HEK293 (cell line): Measurements from ENCODE around the gene JADE3.
A peak's percentile ranks its signal among the peaks of the same experiment; 100 is the strongest.
"Not testable (repeated sequence)": the region's sequence is repeated elsewhere in the genome, so short reads cannot be mapped to it uniquely, and the experiment has no call there.

ENCODE experiments used
- CTCF ChIA-PET: fragments of 350-600 bp; formaldehyde crosslinking; extraction: SDS; loops from one replicate; lab custom pipeline; 2021; ENCODE audit warnings: antibody characterized with exemption; lab: Yijun Ruan, JAX
- POLR2A ChIA-PET: fragments of 300-600 bp; formaldehyde crosslinking; extraction: SDS; loops from one replicate; lab custom pipeline; 2020; ENCODE audit warnings: antibody characterized with exemption, inconsistent platforms; lab: Yijun Ruan, JAX
- H3K27ac ChIP-seq: fragments of 200-500 bp; sonication (Bioruptor generic); 2 replicates; pipeline ENCODE4 v1.5.1; 2014; ENCODE audit warnings: low read depth, low read length, control low read depth, inconsistent platforms; ENCODE audit errors: extremely low read depth
- H3K36me3 ChIP-seq, 2 experiments: fragments of 200-500 bp in 1 of 2; sonication (Bioruptor generic) in 1 of 2; 1 replicate in 1 of 2; 2 replicates in 1 of 2; pipeline ENCODE4 v1.5.1; 2014 to 2017; ENCODE audit warnings: inconsistent platforms in 2 of 2, low read length in 2 of 2; ENCODE audit not compliant: control insufficient read depth in 2 of 2, insufficient read depth in 1 of 2
- H3K4me1 ChIP-seq: fragments of 200-500 bp; sonication (Bioruptor generic); 2 replicates; pipeline ENCODE4 v1.5.1; 2014; ENCODE audit warnings: mild to moderate bottlenecking, low read length, inconsistent platforms; ENCODE audit not compliant: control insufficient read depth, insufficient read depth
- H3K4me3 ChIP-seq: 2 replicates; pipeline ENCODE4 v1.5.1; 2011; ENCODE audit warnings: low read depth, mild to moderate bottlenecking, control low read depth, low read length, moderate library complexity
- H3K9me3 ChIP-seq: fragments of 200-500 bp; sonication (Bioruptor generic); 2 replicates; pipeline ENCODE4 v1.5.1; 2014; ENCODE audit warnings: low read depth, low read length, inconsistent platforms; ENCODE audit not compliant: control insufficient read depth, insufficient read depth
- GFI1B ChIP-seq: fragments of 450-650 bp; formaldehyde crosslinking; IDR thresholded peaks from 2 replicates; pipeline ENCODE4 v1.5.1; 2016; ENCODE audit warnings: missing biosample characterization, missing genetic modification characterization
- INSM2 ChIP-seq: fragments of 450-650 bp; formaldehyde crosslinking; IDR thresholded peaks from 2 replicates; pipeline ENCODE4 v1.5.1; 2016; ENCODE audit warnings: missing biosample characterization, missing genetic modification characterization
- KLF16 ChIP-seq: fragments of 450-650 bp; formaldehyde crosslinking; IDR thresholded peaks from 2 replicates; pipeline ENCODE4 v1.5.1; 2017; ENCODE audit warnings: missing biosample characterization, missing genetic modification characterization
- KLF7 ChIP-seq: fragments of 450-650 bp; formaldehyde crosslinking; IDR thresholded peaks from 2 replicates; pipeline ENCODE4 v1.5.1; 2016; ENCODE audit warnings: missing biosample characterization, missing genetic modification characterization, borderline replicate concordance
- PRDM1 ChIP-seq: fragments of 450-650 bp; formaldehyde crosslinking; IDR thresholded peaks from 2 replicates; pipeline ENCODE4; 2016; ENCODE audit warnings: missing biosample characterization, missing genetic modification characterization
- SETDB1 ChIP-seq: IDR thresholded peaks from one replicate; pipeline ENCODE4 v1.6.1; 2017; ENCODE audit warnings: mild to moderate bottlenecking, low read length, moderate library complexity, mixed read lengths; ENCODE audit not compliant: insufficient read length
- SP7 ChIP-seq: fragments of 450-650 bp; formaldehyde crosslinking; IDR thresholded peaks from 2 replicates; pipeline ENCODE4 v1.5.1; 2016; ENCODE audit warnings: missing biosample characterization, missing genetic modification characterization
- TCF7L2 ChIP-seq: IDR thresholded peaks from 2 replicates; pipeline ENCODE4 v1.6.1; 2011; ENCODE audit warnings: low read depth, mild to moderate bottlenecking, inconsistent platforms, low read length, moderate library complexity, borderline replicate concordance
- ZBTB21 ChIP-seq: fragments of 450-650 bp; formaldehyde crosslinking; IDR thresholded peaks from 2 replicates; pipeline ENCODE4 v1.5.1; 2017; ENCODE audit warnings: missing biosample characterization, missing genetic modification characterization
- ZBTB48 ChIP-seq: fragments of 450-650 bp; formaldehyde crosslinking; IDR thresholded peaks from 2 replicates; pipeline ENCODE4 v1.5.1; 2016; ENCODE audit warnings: missing biosample characterization, missing genetic modification characterization
- ZBTB8A ChIP-seq: fragments of 450-650 bp; formaldehyde crosslinking; IDR thresholded peaks from 2 replicates; pipeline ENCODE4 v1.5.1; 2016; ENCODE audit warnings: missing biosample characterization, missing genetic modification characterization
- ZNF114 ChIP-seq: fragments of 450-650 bp; formaldehyde crosslinking; IDR thresholded peaks from 2 replicates; pipeline ENCODE4 v1.5.0; 2017; ENCODE audit warnings: missing biosample characterization, missing genetic modification characterization
- ZNF157 ChIP-seq: fragments of 450-650 bp; formaldehyde crosslinking; IDR thresholded peaks from 2 replicates; pipeline ENCODE4 v1.5.1; 2016; ENCODE audit warnings: missing biosample characterization, missing genetic modification characterization
- ZNF37A ChIP-seq: fragments of 450-650 bp; IDR thresholded peaks from 2 replicates; pipeline ENCODE4 v1.5.1; 2018; ENCODE audit warnings: missing biosample characterization, missing genetic modification characterization
- ZNF473 ChIP-seq: fragments of 450-650 bp; formaldehyde crosslinking; IDR thresholded peaks from 2 replicates; pipeline ENCODE4 v1.5.1; 2017; ENCODE audit warnings: missing biosample characterization, missing genetic modification characterization
- ZNF501 ChIP-seq: fragments of 450-650 bp; formaldehyde crosslinking; IDR thresholded peaks from 2 replicates; pipeline ENCODE4 v1.5.1; 2016; ENCODE audit warnings: missing biosample characterization, missing genetic modification characterization
- ZNF510 ChIP-seq: fragments of 450-650 bp; formaldehyde crosslinking; IDR thresholded peaks from 2 replicates; pipeline ENCODE4 v1.5.1; 2018; ENCODE audit warnings: mild to moderate bottlenecking, missing genetic modification characterization, missing biosample characterization; ENCODE audit not compliant: insufficient replicate concordance
- ZNF530 ChIP-seq: fragments of 450-650 bp; formaldehyde crosslinking; IDR thresholded peaks from 2 replicates; pipeline ENCODE4 v1.5.1; 2016; ENCODE audit warnings: low read depth, missing biosample characterization, missing genetic modification characterization
- ZNF639 ChIP-seq: fragments of 450-650 bp; formaldehyde crosslinking; IDR thresholded peaks from 2 replicates; pipeline ENCODE4 v1.5.1; 2016; ENCODE audit warnings: missing biosample characterization, missing genetic modification characterization
- ZSCAN16 ChIP-seq: fragments of 450-650 bp; formaldehyde crosslinking; IDR thresholded peaks from 2 replicates; pipeline ENCODE4 v1.5.1; 2016; ENCODE audit warnings: missing biosample characterization, missing genetic modification characterization
- ZSCAN4 ChIP-seq: fragments of 450-650 bp; formaldehyde crosslinking; IDR thresholded peaks from 2 replicates; pipeline ENCODE4 v1.5.1; 2017; ENCODE audit warnings: missing biosample characterization, missing genetic modification characterization

Gene JADE3

GRCh38 chrX:46965125-46965758 lies 53.0 kb downstream of the JADE3 start:
- Histone ChIP-seq H3K27ac (no peak overlapping the region), H3K9me3 (no peaks in the 10 kb centered on the region), H3K4me3 (no peak overlapping the region), H3K36me3 (no peaks in the 10 kb centered on the region), H3K4me1 (peaks cover 3% of the 10 kb centered on the region; the same call in 1 of the 2 replicates)
- TF ChIP-seq ZNF473 (tag by site-specific recombination) (no peak), KLF16 (tag by site-specific recombination) (no peak), PRDM1 (tag by site-specific recombination) (no peak), ZSCAN16 (tag by site-specific recombination) (0 out of 2 replicates have a peak, but pooled peaks have one; percentile 47), ZBTB48 (tag by site-specific recombination) (no peak), ZBTB8A (tag by site-specific recombination) (no peak)
- CTCF ChIA-PET: interaction anchor here (1.5 to 1.7 kb wide), 2 partner anchors 13 to 62 kb away, joined by 5 to 8 read pairs; no protein-coding TSS in a partner anchor
- POLR2A ChIA-PET: no interaction called here

- H3K4me1 ChIP-seq: peaks cover 3% of the 10 kb centered on the region; the same call in 1 of the 2 replicates
- ChIA-PET POLR2A (interaction anchor here (1.2 kb wide), 1 partner anchor 56 kb away, joined by 4 read pairs; the partner anchor contains the start of gene JADE3), CTCF (interaction anchor here (1.1 kb wide), 1 partner anchor 10 kb away, joined by 4 read pairs; no protein-coding TSS in a partner anchor)
- H3K9me3 ChIP-seq: no peaks in the 10 kb centered on the region
- TF ChIP-seq INSM2 (no peak), TCF7L2 (0 out of 2 replicates have a peak, but pooled peaks have one; percentile 1)
- peak overlapping the region; percentile 27; the same call in 1 of the 2 replicates for H3K27ac ChIP-seq
- H3K4me3 ChIP-seq: no peak overlapping the region
- no peaks in the 10 kb centered on the region for H3K36me3 ChIP-seq
These were observed 55.3 kb downstream of the JADE3 start for GRCh38 chrX:46967547-46967946.

- H3K36me3 ChIP-seq, H3K4me1 ChIP-seq, H3K27ac ChIP-seq, H3K4me3 ChIP-seq, H3K9me3 ChIP-seq, POLR2A ChIA-PET: not testable (repeated sequence)
- CTCF ChIA-PET: interaction anchor here (0.6 to 1.2 kb wide), 3 partner anchors 66 to 181 kb away, joined by 4 to 8 read pairs (median 5); no protein-coding TSS in a partner anchor
These were observed 64.8 kb downstream of the JADE3 start for GRCh38 chrX:46977046-46977445.

- Histone ChIP-seq H3K27ac (no peak overlapping the region), H3K36me3 (no peaks in the 10 kb centered on the region), H3K4me1 (peaks cover 4% of the 10 kb centered on the region; the same call in 1 of the 2 replicates), H3K4me3 (no peak overlapping the region), H3K9me3 (no peaks in the 10 kb centered on the region)
- ChIA-PET POLR2A (interaction anchor here (1.0 kb wide), 1 partner anchor 66 kb away, joined by 4 read pairs; no protein-coding TSS in a partner anchor), CTCF (interaction anchor here (0.6 to 1.1 kb wide), 15 partner anchors 8 to 788 kb away, joined by 3 to 8 read pairs (median 4); no protein-coding TSS in a partner anchor)
- no peak for TF ChIP-seq ZNF639 (tag by site-specific recombination)
- no peak for TF ChIP-seq ZNF157 (tag by site-specific recombination)
- no peak for TF ChIP-seq ZNF510 (tag by site-specific recombination)
- TF ChIP-seq ZNF501 (tag by site-specific recombination): no peak
- TF ChIP-seq ZNF530 (tag by site-specific recombination): no peak
- TF ChIP-seq SP7 (tag by site-specific recombination): peak; percentile 19; the same call in 1 of the 2 replicates
- no peak for TF ChIP-seq GFI1B (tag by site-specific recombination)
- no peak for TF ChIP-seq ZSCAN4 (tag by site-specific recombination)
- no peak for TF ChIP-seq KLF7
- TF ChIP-seq ZSCAN16 (tag by site-specific recombination): no peak
- no peak for TF ChIP-seq ZNF37A (tag by site-specific recombination)
- no peak for TF ChIP-seq ZBTB21 (tag by site-specific recombination)
- no peak for TF ChIP-seq PRDM1 (tag by site-specific recombination)
- no peak for TF ChIP-seq ZNF114 (tag by site-specific recombination)
- no peak for TF ChIP-seq SETDB1
These were observed 66.4 kb downstream of the JADE3 start for GRCh38 chrX:46978341-46979291.
